ENCODE results near the gene PLA2G2D. TPM values are rescaled to one million over a fixed set of nuclear protein-coding genes. Genes with fewer than 3 reads are reported as not detected.

The PLA2G2D gene
- total RNA-seq, 1 donor from 2014 or later = 0.27 TPM

DNA sequence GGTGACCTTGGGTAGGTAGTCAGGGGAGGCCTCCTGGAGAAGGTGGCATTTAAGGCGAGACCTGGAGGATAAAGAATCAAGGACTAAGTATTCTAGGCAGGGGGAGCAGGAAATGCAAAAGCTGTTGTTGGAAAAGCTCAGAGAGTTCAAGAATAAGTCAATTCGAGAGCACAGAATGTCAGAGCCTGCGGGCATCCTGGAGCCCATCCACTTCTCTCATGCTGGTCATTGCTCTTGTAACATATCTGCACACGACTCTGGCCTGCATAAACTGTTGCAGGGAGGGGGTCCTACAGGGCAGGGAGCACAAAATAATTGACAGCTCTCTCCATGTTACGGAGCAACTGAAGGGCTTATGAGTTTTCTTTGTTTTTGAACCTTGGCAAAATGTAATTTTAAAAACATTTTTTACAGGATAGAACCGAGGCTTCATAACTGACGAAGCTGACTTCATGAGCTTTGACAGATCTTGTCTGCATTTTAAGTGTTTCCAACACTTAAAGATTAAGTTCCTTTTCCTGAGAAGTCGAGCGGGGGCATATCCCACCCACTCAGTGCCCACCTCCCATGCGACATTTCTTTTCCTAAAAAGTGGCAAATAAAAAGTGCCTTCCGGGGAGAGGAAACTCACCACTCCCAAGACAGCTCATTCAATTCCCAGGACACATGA, 45.1 kb downstream of the PLA2G2D start:
- no peak for DNase-seq

GRCh38 chr1:20073256-20073655, 46.1 kb downstream of the PLA2G2D start:
- Histone ChIP-seq H3K4me1 (peaks cover 10% of the 10 kb centered on the region), H3K9me3 (no peaks in the 10 kb centered on the region), H3K27me3 (ENCODE audit: low read depth) (no peaks in the 10 kb centered on the region), H3K27ac (no peak overlapping the region), H3K36me3 (no peaks in the 10 kb centered on the region), H3K4me3 (no peak overlapping the region)
- intact Hi-C loops (cut with DNase I) = no loop called here
- DNase-seq (no peak), ATAC-seq (no peak)
- TF ChIP-seq, protein P1, sequence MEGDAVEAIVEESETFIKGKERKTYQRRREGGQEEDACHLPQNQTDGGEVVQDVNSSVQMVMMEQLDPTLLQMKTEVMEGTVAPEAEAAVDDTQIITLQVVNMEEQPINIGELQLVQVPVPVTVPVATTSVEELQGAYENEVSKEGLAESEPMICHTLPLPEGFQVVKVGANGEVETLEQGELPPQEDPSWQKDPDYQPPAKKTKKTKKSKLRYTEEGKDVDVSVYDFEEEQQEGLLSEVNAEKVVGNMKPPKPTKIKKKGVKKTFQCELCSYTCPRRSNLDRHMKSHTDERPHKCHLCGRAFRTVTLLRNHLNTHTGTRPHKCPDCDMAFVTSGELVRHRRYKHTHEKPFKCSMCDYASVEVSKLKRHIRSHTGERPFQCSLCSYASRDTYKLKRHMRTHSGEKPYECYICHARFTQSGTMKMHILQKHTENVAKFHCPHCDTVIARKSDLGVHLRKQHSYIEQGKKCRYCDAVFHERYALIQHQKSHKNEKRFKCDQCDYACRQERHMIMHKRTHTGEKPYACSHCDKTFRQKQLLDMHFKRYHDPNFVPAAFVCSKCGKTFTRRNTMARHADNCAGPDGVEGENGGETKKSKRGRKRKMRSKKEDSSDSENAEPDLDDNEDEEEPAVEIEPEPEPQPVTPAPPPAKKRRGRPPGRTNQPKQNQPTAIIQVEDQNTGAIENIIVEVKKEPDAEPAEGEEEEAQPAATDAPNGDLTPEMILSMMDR (IDR thresholded peaks at IDR 0.05) = no peak

More for the DNA sequence above, 45.1 kb downstream of the PLA2G2D start:
- ATAC-seq = no peak
- Histone ChIP-seq H3K9me3 (no peaks in the 10 kb centered on the region), H3K27me3 (ENCODE audit: low read depth) (peaks cover 4% of the 10 kb centered on the region), H3K27ac (no peak overlapping the region), H3K36me3 (no peaks in the 10 kb centered on the region), H3K4me3 (no peak overlapping the region), H3K4me1 (peaks cover 7% of the 10 kb centered on the region)
- intact Hi-C loops (cut with DNase I) = no loop called here
- TF ChIP-seq, protein P1 (IDR thresholded peaks at IDR 0.05) = no peak

- DNase-seq (no peak), ATAC-seq (no peak)
- Histone ChIP-seq H3K36me3 (no peaks in the 10 kb centered on the region), H3K4me1 (peaks cover 10% of the 10 kb centered on the region), H3K9me3 (no peaks in the 10 kb centered on the region), H3K27me3 (ENCODE audit: low read depth) (no peaks in the 10 kb centered on the region), H3K27ac (no peak overlapping the region), H3K4me3 (no peak overlapping the region)
- intact Hi-C loops (cut with DNase I) = no loop called here
- TF ChIP-seq, protein P1 (IDR thresholded peaks at IDR 0.05) = no peak
These were observed 46.6 kb downstream of the PLA2G2D start for GRCh38 chr1:20072771-20073170.

- no peaks in the 10 kb centered on the region for H3K9me3 ChIP-seq
- no peaks in the 10 kb centered on the region for H3K27me3 ChIP-seq (ENCODE audit: low read depth)
- intact Hi-C loops (cut with DNase I) = no loop called here
- DNase-seq (no peak), ATAC-seq (no peak)
- H3K4me1 ChIP-seq = peaks cover 10% of the 10 kb centered on the region
- H3K4me3 ChIP-seq = peak overlapping the region; percentile 43
- TF ChIP-seq, protein P1 (IDR thresholded peaks at IDR 0.05) = no peak
- H3K27ac ChIP-seq = no peak overlapping the region
- no peaks in the 10 kb centered on the region for H3K36me3 ChIP-seq
These were observed 47.9 kb downstream of the PLA2G2D start for GRCh38 chr1:20071416-20071815.

DNA sequence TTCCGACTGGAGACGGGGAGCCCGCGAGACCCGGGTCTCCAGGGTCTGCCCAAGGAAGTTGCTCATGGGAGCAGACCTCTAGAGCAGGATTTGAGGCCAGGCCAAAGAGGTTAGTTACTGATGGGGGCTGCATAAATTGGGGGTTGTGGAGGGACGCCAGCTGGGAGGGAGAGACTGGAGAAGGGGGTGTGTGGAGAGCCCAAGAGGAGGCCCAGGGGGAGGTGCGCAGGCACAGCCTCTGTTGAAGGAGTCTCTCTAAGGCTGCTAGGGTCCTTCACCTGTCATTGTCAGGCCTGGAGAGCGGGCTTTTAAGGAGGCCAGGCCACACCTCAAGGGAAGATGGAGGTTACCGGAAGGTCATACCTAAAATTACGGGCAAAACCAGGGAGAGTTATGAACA, 49.0 kb downstream of the PLA2G2D start:
- peaks cover 10% of the 10 kb centered on the region for H3K4me1 ChIP-seq
- H3K9me3 ChIP-seq = no peaks in the 10 kb centered on the region
- no peak overlapping the region for H3K27ac ChIP-seq
- TF ChIP-seq, protein P1 (IDR thresholded peaks at IDR 0.05) = no peak
- peak overlapping the region; percentile 43 for H3K4me3 ChIP-seq
- peak in 1 of 2 donors; percentile 16 for ATAC-seq
- intact Hi-C loops (cut with DNase I) = no loop called here
- H3K27me3 ChIP-seq (ENCODE audit: low read depth) = no peaks in the 10 kb centered on the region
- no peak for DNase-seq
- H3K36me3 ChIP-seq = no peaks in the 10 kb centered on the region

All from lower lobe of right lung (tissue), 2 donors.